GM18517 (cell line): ENCODE results near the gene OGFOD3.
"Not testable (repeated sequence)": the region's sequence is repeated elsewhere in the genome, so short reads cannot be mapped to it uniquely, and the experiment has no call there.

ENCODE experiments used
- ATAC-seq: cut with Tn5 transposase; IDR thresholded peaks from one replicate; pipeline ENCODE4 v1.9.1; 2021; ENCODE audit warnings: mild to moderate bottlenecking, moderate library complexity; ENCODE audit not compliant: unreplicated experiment

OGFOD3 gene

DNA sequence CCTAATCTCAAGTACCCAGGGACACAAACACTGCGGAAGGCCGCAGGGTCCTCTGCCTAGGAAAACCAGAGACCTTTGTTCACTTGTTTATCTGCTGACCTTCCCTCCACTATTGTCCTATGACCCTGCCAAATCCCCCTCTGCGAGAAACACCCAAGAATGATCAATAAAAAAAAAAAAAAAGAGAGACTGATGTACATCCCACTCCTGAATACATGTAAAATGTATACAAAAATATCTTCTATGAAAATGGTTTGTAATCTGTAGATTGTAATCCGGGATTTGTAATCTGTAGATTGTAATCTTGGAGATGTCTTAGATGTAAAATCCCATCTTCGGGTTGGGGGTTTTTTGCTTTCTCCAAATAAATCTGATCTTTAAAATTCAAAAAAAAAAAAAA, 41.1 kb downstream of the OGFOD3 start:
- not testable (repeated sequence) for ATAC-seq

GRCh38 chr17:82376042-82376730, 42.2 kb downstream of the OGFOD3 start:
- ATAC-seq: no peak

DNA sequence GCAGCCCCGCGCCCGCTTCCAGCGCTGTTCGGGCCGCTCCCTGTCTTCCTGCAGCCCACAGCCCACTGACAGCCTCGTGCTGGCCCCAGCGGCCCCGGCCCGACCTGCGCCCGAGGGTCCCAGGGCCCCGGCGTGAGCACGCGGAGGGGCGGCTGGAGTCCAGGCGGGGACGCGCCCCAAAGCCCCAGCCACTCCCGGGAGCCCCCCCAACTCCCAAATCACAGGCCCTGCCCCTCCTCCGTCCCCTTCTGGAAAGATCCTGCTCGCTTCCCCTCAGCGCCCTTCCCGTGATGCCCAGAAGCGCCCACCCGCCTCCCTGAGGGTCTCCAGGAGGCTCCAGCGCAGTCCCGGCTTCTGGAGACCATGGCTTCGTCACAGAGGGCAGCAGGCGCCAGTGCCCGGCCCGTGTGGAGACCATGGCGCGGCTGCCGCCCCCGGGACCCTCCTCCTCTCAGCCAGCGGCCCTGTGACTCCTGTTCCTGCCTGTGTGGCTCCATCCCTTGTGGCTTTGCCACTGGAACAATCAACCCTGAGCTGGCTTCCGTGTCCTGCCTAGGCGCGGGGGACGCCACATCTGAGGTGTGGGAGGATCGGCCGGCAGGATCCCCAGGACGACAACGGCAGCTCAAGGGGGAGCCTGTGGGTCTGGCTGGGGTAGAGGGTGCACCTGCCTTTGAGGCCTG, 42.9 kb downstream of the OGFOD3 start:
- no peak for ATAC-seq

DNA sequence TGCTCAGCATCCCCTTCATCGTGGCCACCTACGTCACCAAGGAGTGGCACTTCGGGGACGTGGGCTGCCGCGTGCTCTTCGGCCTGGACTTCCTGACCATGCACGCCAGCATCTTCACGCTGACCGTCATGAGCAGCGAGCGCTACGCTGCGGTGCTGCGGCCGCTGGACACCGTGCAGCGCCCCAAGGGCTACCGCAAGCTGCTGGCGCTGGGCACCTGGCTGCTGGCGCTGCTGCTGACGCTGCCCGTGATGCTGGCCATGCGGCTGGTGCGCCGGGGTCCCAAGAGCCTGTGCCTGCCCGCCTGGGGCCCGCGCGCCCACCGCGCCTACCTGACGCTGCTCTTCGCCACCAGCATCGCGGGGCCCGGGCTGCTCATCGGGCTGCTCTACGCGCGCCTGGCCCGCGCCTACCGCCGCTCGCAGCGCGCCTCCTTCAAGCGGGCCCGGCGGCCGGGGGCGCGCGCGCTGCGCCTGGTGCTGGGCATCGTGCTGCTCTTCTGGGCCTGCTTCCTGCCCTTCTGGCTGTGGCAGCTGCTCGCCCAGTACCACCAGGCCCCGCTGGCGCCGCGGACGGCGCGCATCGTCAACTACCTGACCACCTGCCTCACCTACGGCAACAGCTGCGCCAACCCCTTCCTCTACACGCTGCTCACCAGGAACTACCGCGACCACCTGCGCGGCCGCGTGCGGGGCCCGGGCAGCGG, 43.6 kb downstream of the OGFOD3 start:
- ATAC-seq: no peak

- no peak for ATAC-seq
Measured at GRCh38 chr17:82373731-82374625, 44.4 kb downstream of the OGFOD3 start.

DNA sequence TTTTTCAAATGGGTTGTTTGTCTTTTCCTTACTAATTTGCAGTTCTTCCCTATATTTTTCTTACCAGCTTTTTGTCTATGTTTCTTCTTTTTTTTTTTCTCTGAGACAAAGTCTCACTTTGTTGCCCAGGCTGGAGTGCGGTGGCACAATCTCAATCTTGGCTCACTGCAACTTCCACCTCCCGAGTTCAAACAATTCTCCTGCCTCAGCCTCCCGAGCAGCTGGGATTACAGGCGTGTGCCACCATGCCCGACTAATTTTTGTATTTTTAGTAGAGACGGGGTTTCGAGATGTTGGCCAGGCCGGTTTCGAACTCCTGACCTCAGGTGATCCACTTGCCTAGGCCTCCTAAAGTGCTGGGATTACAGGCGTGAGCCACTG, 45.3 kb downstream of the OGFOD3 start:
- ATAC-seq: not testable (repeated sequence)

DNA sequence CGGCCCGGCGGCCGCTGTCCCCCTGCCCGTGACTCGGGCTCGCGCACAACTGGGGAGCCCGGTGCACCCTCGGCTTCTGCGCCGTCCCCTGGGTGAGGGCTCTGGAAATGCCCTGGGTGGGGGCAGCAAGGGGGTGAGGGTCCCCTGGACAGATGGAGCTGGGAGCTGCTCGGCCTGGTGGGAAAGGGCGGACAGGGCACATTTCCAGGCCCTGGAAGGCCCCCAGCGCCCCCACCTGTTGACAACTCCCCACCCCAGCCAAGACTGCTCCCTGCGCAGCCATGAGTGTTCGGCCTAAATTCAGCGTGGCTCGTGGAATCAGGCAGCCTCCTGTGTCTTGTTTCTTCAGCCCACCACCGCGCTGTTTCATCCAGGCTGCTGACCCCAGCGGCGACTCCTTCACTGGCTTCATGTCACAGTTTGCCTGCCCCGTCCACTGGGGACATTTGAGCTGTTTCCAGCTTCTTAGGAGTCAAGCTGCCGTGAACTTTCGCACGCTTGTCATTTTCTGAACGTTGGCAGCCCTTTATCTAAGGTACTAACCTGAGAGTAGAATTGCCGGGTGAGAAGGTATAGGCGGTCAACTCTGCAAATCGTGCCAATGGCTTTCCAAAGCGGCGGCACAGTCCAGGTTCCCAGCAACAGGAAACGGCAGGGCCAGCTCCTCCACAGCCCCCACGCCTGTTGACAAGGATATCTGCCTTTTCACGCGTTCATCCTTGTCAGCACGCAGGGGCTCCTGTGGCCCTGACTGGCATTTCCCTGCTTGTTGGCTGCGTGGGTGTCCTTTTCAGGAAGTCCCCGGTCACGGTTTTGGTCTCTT, 45.9 kb downstream of the OGFOD3 start:
- no peak for ATAC-seq

DNA sequence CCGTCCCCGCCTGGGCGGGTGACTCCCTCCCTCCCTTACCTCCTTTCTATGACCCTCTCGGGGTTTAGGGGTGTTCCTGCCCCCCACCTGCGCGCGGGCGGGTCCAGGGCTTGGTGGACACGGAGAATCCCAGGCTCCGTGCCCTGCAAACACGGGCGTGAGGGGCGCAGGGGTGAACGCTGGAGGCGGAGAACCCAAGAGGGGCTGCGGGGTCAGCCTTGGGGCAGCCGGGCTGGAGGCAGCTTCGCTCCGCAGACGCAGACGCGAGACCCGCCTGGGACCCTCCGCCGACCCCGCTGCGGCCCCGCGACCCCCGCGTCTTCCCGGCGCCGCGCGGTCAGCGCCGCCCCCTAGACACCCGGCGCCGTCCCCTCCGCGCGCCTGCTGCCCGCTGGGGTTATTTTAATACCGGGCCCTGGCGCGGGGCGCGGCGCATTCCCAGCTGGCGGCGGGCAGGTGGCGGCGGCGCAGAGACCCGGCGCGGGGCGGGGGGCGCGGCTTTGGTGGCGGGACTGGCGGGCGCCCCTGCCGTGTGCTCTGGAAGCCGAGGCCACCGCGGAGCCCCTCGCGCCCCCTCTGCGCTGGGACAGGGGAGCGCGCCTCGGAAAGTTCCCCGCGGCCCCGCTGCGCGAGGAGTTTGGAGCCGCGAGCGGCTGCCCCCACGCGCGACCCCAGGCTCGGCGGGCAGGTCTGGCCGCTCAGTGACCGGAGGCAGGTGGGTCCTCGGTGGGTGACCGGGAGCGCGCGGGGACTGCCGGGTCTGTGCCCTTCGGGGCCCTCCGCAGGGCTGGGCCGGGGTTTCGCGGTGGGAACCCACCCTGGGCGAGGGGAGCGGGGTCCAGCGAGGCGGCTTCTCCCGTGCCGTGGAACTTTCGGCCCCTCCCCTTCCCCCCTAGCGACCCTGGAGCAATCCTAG, 46.8 kb downstream of the OGFOD3 start, which contains the start of gene UTS2R:
Gene UTS2R, plus strand, starts transcription at position 433 of the 916 bp plus-strand sequence. CDS start 2,560 bp downstream, outside the sequence.
- ATAC-seq: no peak

GRCh38 chr17:82370471-82371332, 47.7 kb downstream of the OGFOD3 start:
- no peak for ATAC-seq

- no peak for ATAC-seq
Measured at GRCh38 chr17:82369211-82369610, 49.2 kb downstream of the OGFOD3 start.

DNA sequence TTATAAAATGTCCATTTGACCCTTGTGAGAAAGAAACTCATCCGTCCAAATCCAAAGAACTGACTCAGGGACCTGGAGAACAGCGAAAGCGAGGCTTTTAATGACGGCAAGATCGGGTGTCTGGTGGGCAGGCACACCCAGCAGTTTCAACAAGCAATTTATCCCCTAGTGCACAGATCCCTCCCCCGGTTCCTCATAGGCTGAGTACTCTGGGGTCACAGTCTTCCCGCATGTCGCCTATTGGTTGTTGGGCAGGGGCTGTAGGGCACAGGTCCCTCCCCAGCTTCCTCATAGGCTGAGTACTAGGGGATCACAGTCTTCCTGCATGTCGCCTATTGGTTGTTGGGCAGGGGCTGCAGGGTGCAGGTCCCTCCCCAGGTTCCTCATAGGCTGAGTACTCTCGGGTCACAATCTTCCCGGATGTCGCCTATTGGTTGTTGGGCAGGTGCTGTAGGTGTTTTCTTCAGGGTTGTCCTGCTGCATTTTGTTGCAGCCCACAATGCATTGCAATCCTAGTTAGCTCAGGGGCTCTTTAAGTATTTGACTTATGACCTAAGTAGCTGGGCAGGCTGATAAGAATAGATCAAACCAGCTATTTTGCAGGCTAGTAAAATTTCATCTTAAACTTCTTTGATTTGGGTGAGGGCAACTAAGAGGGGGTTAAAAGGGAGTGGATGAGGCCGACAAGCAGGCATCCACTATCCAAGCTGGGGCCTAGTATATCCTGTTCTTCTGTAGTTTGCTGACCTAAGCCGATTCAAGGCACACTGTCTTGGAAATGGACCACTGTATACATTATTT, 50.5 kb downstream of the OGFOD3 start:
- ATAC-seq: no peak

GRCh38 chr17:82366749-82367148, 51.6 kb downstream of the OGFOD3 start:
- ATAC-seq: no peak

- no peak for ATAC-seq
Measured at GRCh38 chr17:82365606-82366295, 52.6 kb downstream of the OGFOD3 start.

DNA sequence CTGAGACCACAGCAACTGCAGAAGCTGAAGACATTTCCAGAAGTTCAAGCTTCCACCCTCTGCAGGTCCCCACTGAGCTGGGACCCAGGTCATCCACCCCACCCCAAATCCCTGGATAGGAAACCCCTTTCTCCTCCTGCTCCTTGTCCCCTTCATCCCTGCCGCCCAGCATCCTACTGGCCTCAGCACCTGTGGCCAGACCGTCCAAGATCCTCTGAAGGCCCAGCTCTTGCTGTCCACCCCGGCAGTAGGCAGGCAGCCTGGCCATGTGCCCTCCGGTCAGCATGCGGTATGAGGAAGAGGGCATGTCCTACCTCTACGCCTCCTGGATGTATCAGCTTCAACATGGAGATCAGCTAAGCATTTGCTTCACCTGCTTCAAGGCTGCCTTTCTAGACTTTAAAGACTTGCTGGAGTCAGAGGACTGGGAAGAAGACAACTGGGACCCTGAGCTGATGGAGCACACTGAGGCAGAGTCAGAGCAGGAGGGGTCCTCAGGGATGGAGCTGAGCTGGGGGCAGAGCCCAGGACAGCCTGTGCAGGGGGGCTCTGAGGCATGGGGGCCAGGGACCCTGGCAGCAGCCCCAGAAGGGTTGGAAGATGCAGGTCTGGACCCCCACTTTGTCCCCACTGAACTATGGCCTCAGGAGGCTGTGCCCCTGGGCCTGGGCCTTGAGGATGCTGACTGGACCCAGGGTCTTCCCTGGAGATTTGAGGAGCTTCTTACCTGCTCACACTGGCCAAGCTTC, 56.3 kb downstream of the OGFOD3 start:
- no peak for ATAC-seq

DNA sequence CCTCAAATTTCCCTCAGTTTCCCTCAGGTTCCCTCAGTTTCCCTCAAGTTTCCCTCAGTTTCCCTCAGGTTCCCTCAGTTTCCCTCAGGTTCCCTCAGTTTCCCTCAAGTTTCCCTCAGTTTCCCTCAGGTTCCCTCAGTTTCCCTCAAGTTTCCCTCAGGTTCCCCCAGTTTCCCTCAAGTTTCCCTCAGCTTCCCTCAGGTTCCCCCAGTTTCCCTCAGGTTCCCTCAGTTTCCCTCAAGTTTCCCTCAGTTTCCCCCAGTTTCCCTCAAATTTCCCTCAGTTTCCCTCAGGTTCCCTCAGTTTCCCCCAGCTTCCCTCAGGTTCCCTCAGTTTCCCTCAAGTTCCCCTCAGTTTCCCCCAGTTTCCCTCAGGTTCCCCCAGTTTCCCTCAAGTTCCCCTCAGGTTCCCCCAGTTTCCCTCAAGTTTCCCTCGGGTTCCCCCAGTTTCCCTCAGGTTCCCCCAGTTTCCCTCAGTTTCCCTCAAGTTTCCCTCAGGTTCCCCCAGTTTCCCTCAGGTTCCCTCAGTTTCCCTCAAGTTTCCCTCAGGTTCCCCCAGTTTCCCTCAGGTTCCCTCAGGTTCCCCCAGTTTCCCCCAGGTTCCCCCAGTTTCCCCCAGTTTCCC, 58.8 kb downstream of the OGFOD3 start:
- not testable (repeated sequence) for ATAC-seq
